ENCODE data around the gene AP2A1. TPM values are rescaled to one million over a fixed set of nuclear protein-coding genes. Genes with fewer than 3 reads are reported as not detected.

AP2A1 gene
- total RNA-seq, 1 donor from 2014 or later: 168 TPM

- H3K9ac ChIP-seq (ENCODE audit: low read length): no peak overlapping the region
- H3K36me3 Mint-ChIP-seq (ENCODE audit: low read depth, unreplicated experiment): peaks cover 16% of the 10 kb centered on the region
- peaks cover 81% of the 10 kb centered on the region for H4K20me1 ChIP-seq (ENCODE audit: insufficient read depth, low read length)
- peaks cover 3% of the 10 kb centered on the region for H3K36me3 ChIP-seq (ENCODE audit: insufficient read depth, low read length)
- FAIRE-seq: no peak
- peaks cover 91% of the 10 kb centered on the region for H3K79me2 ChIP-seq (ENCODE audit: insufficient read depth, low read length)
- DNase-seq (ENCODE audit: low read depth): no peak
- TF ChIP-seq CTCF (IDR thresholded peaks at IDR 0.05; ENCODE audit: insufficient read depth, low read depth, low read length) (no peak), EZH2 (IDR thresholded peaks at IDR 0.05; ENCODE audit: insufficient read depth, low read length) (no peak)
- no peak overlapping the region for H3K4me3 Mint-ChIP-seq (ENCODE audit: unreplicated experiment)
- H2AFZ ChIP-seq (ENCODE audit: low read depth, low read length): no peak overlapping the region
- H3K27ac ChIP-seq (ENCODE audit: low read depth, low read length): no peak overlapping the region
- peaks cover 13% of the 10 kb centered on the region for H3K4me1 Mint-ChIP-seq (ENCODE audit: low read depth, unreplicated experiment)
- H3K9me3 ChIP-seq (ENCODE audit: insufficient read depth, low read depth, low read length): no peaks in the 10 kb centered on the region
- H3K4me2 ChIP-seq (ENCODE audit: low read length): no peak overlapping the region
- no peaks in the 10 kb centered on the region for H3K27me3 ChIP-seq (ENCODE audit: insufficient read depth, low read length)
- H3K4me1 ChIP-seq (ENCODE audit: insufficient read depth, low read length): peaks cover 14% of the 10 kb centered on the region
- H3K4me3 ChIP-seq (ENCODE audit: insufficient read depth, low read depth, low read length): no peak overlapping the region
- H3K27me3 Mint-ChIP-seq (ENCODE audit: low read depth, unreplicated experiment): no peaks in the 10 kb centered on the region
- no peaks in the 10 kb centered on the region for H3K9me3 Mint-ChIP-seq (ENCODE audit: unreplicated experiment)
- H3K27ac Mint-ChIP-seq (ENCODE audit: unreplicated experiment): no peak overlapping the region
Observed at GRCh38 chr19:49771674-49772139, 4.9 kb downstream of the AP2A1 start.

GRCh38 chr19:49772850-49773432 lies 6.1 kb downstream of the AP2A1 start:
- no peak overlapping the region for H3K9ac ChIP-seq (ENCODE audit: low read length)
- H3K9me3 ChIP-seq (ENCODE audit: insufficient read depth, low read depth, low read length): no peaks in the 10 kb centered on the region
- Mint-ChIP-seq H3K4me3 (ENCODE audit: unreplicated experiment) (no peak overlapping the region), H3K27me3 (ENCODE audit: low read depth, unreplicated experiment) (no peaks in the 10 kb centered on the region), H3K9me3 (ENCODE audit: unreplicated experiment) (no peaks in the 10 kb centered on the region), H3K4me1 (ENCODE audit: low read depth, unreplicated experiment) (peaks cover 9% of the 10 kb centered on the region), H3K27ac (ENCODE audit: unreplicated experiment) (no peak overlapping the region), H3K36me3 (ENCODE audit: low read depth, unreplicated experiment) (peaks cover 16% of the 10 kb centered on the region)
- peaks cover 80% of the 10 kb centered on the region for H4K20me1 ChIP-seq (ENCODE audit: insufficient read depth, low read length)
- FAIRE-seq (no peak), DNase-seq (ENCODE audit: low read depth) (no peak)
- no peak overlapping the region for H3K27ac ChIP-seq (ENCODE audit: low read depth, low read length)
- no peaks in the 10 kb centered on the region for H3K27me3 ChIP-seq (ENCODE audit: insufficient read depth, low read length)
- H3K4me1 ChIP-seq (ENCODE audit: insufficient read depth, low read length): peaks cover 8% of the 10 kb centered on the region
- no peak overlapping the region for H2AFZ ChIP-seq (ENCODE audit: low read depth, low read length)
- peaks cover 87% of the 10 kb centered on the region for H3K79me2 ChIP-seq (ENCODE audit: insufficient read depth, low read length)
- no peak overlapping the region for H3K4me3 ChIP-seq (ENCODE audit: insufficient read depth, low read depth, low read length)
- TF ChIP-seq EZH2 (IDR thresholded peaks at IDR 0.05; ENCODE audit: insufficient read depth, low read length): no peak
- TF ChIP-seq CTCF (IDR thresholded peaks at IDR 0.05; ENCODE audit: insufficient read depth, low read depth, low read length): no peak
- no peak overlapping the region for H3K4me2 ChIP-seq (ENCODE audit: low read length)
- peaks cover 3% of the 10 kb centered on the region for H3K36me3 ChIP-seq (ENCODE audit: insufficient read depth, low read length)

GRCh38 chr19:49773663-49774350 lies 7.0 kb downstream of the AP2A1 start:
- H3K4me2 ChIP-seq (ENCODE audit: low read length): no peak overlapping the region
- DNase-seq (ENCODE audit: low read depth) (no peak), FAIRE-seq (no peak)
- H3K9ac ChIP-seq (ENCODE audit: low read length): no peak overlapping the region
- TF ChIP-seq CTCF (IDR thresholded peaks at IDR 0.05; ENCODE audit: insufficient read depth, low read depth, low read length) (no peak), EZH2 (IDR thresholded peaks at IDR 0.05; ENCODE audit: insufficient read depth, low read length) (no peak)
- peaks cover 85% of the 10 kb centered on the region for H3K79me2 ChIP-seq (ENCODE audit: insufficient read depth, low read length)
- H3K27me3 ChIP-seq (ENCODE audit: insufficient read depth, low read length): no peaks in the 10 kb centered on the region
- no peaks in the 10 kb centered on the region for H3K9me3 Mint-ChIP-seq (ENCODE audit: unreplicated experiment)
- no peak overlapping the region for H3K27ac Mint-ChIP-seq (ENCODE audit: unreplicated experiment)
- no peak overlapping the region for H3K4me3 Mint-ChIP-seq (ENCODE audit: unreplicated experiment)
- peaks cover 2% of the 10 kb centered on the region for H3K4me1 Mint-ChIP-seq (ENCODE audit: low read depth, unreplicated experiment)
- no peak overlapping the region for H3K4me3 ChIP-seq (ENCODE audit: insufficient read depth, low read depth, low read length)
- H2AFZ ChIP-seq (ENCODE audit: low read depth, low read length): no peak overlapping the region
- H3K27ac ChIP-seq (ENCODE audit: low read depth, low read length): no peak overlapping the region
- H3K9me3 ChIP-seq (ENCODE audit: insufficient read depth, low read depth, low read length): no peaks in the 10 kb centered on the region
- H3K27me3 Mint-ChIP-seq (ENCODE audit: low read depth, unreplicated experiment): no peaks in the 10 kb centered on the region
- peaks cover 78% of the 10 kb centered on the region for H4K20me1 ChIP-seq (ENCODE audit: insufficient read depth, low read length)
- H3K36me3 ChIP-seq (ENCODE audit: insufficient read depth, low read length): peaks cover 3% of the 10 kb centered on the region
- H3K4me1 ChIP-seq (ENCODE audit: insufficient read depth, low read length): no peaks in the 10 kb centered on the region
- H3K36me3 Mint-ChIP-seq (ENCODE audit: low read depth, unreplicated experiment): peaks cover 15% of the 10 kb centered on the region

Measured in astrocyte (in vitro differentiated cells and primary cell).